Uterus (tissue), 4 donors: ENCODE data around the gene ZNF790. TPM values are rescaled to one million over a fixed set of nuclear protein-coding genes. Genes with fewer than 3 reads are reported as not detected.
"Not testable (repeated sequence)": the region's sequence is repeated elsewhere in the genome, so short reads cannot be mapped to it uniquely, and the experiment has no call there.

Experiments
- DNase-seq, 2 donors: peaks; one replicate each; pipeline ENCODE4 v3.0.0-alpha.2; 2019 to 2020
- H3K27ac ChIP-seq, 2 donors: fragments of 200-600 bp; sonication (generic); 1 replicate in 1 of 2; 2 replicates in 1 of 2; pipeline ENCODE4 v1.5.1; 2016 to 2018
- H3K27me3 ChIP-seq, 2 donors: fragments of 200-600 bp; sonication (generic); one replicate each; pipeline ENCODE4 v1.5.1; 2018 to 2019; ENCODE audit warnings: control low read depth in 1 of 2
- H3K36me3 ChIP-seq, 2 donors: fragments of 200-600 bp; sonication (generic); one replicate each; pipeline ENCODE4 v1.5.1; 2019; ENCODE audit warnings: control low read depth in 1 of 2
- H3K4me1 ChIP-seq, 2 donors: fragments of 200-600 bp; sonication (generic); one replicate each; pipeline ENCODE4 v1.5.1; 2018 to 2019; ENCODE audit warnings: control low read depth in 1 of 2
- H3K4me3 ChIP-seq, 2 donors: fragments of 200-600 bp; sonication (generic); 1 replicate in 1 of 2; 2 replicates in 1 of 2; pipeline ENCODE4 v1.5.1; 2018 to 2019; ENCODE audit warnings: mild to moderate bottlenecking in 1 of 2
- H3K9me3 ChIP-seq, 2 donors: fragments of 200-600 bp; sonication (generic); one replicate each; pipeline ENCODE4 v1.5.1; 2019; ENCODE audit warnings: control low read depth in 1 of 2
- POLR2A ChIP-seq, 2 donors: fragments of 450-650 bp; IDR thresholded peaks; one replicate each; pipeline ENCODE4 v1.6.1; 2016; ENCODE audit warnings: antibody characterized with exemption in 2 of 2, mild to moderate bottlenecking in 1 of 2, moderate library complexity in 1 of 2
- intact Hi-C: fragments of 100-400 bp; cut with DNase I; formaldehyde crosslinking; loops from one replicate; pipeline ENCODE4 v1.15.1; 2023; ENCODE audit warnings: low total_unique reads
- total RNA-seq, 4 donors: library from RNA; depleted of rRNA in 3 of 4; stranded (reverse); fragments of >200 nt in 3 of 4; gene quantifications; one replicate each; pipeline versions ENCODE4 v1.1.0 to v1.2.4, GENCODE V29; 2014 to 2023
- TF ChIP-seq, protein P1 (sequence below), 4 experiments: fragments of 200-600 bp in 2 of 4; fragments of 450-650 bp in 2 of 4; sonication (generic) in 2 of 4; IDR thresholded peaks; one replicate each; pipeline ENCODE4 v1.5.1; 2016 to 2019; ENCODE audit warnings: antibody characterized with exemption in 4 of 4, mild to moderate bottlenecking in 2 of 4, moderate library complexity in 1 of 4
- donor health status: DM: yes; HTN: yes; CAD: no.

The ZNF790 gene
- total RNA-seq, 4 donors from 2014 or later, result 5.6 to 19.8 (median 8.3) TPM

DNA sequence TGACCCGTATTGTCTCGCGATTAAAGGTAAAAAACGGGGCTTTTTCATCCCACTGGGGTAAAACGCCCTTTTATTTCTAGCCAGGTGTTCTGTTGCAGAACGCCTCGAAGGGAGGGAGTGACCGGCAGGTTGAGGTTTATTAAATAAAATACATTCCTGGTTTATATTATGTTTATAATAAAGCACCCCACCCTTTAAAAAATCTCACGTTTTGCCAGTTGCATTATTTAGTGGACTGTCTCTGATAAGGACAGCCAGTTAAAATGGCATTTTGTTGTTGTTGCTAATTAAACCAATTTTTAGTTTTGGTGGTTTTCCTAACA lies 40.4 kb downstream of the ZNF790 start:
- Histone ChIP-seq H3K4me3 (peak overlapping the region; percentile 80 to 88), H3K36me3 (no peaks in the 10 kb centered on the region), H3K27ac (peak overlapping the region; percentile 61 to 71), H3K27me3 (no peaks in the 10 kb centered on the region), H3K4me1 (peaks cover 0 to 5% of the 10 kb centered on the region in 2 donors), H3K9me3 (peaks cover 0 to 17% of the 10 kb centered on the region in 2 donors)
- TF ChIP-seq, protein P1, sequence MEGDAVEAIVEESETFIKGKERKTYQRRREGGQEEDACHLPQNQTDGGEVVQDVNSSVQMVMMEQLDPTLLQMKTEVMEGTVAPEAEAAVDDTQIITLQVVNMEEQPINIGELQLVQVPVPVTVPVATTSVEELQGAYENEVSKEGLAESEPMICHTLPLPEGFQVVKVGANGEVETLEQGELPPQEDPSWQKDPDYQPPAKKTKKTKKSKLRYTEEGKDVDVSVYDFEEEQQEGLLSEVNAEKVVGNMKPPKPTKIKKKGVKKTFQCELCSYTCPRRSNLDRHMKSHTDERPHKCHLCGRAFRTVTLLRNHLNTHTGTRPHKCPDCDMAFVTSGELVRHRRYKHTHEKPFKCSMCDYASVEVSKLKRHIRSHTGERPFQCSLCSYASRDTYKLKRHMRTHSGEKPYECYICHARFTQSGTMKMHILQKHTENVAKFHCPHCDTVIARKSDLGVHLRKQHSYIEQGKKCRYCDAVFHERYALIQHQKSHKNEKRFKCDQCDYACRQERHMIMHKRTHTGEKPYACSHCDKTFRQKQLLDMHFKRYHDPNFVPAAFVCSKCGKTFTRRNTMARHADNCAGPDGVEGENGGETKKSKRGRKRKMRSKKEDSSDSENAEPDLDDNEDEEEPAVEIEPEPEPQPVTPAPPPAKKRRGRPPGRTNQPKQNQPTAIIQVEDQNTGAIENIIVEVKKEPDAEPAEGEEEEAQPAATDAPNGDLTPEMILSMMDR (IDR thresholded peaks at IDR 0.05), result no peak
- no peak for TF ChIP-seq POLR2A (IDR thresholded peaks at IDR 0.05)
- intact Hi-C loops, result no loop called here
- DNase-seq, result no peak

DNA sequence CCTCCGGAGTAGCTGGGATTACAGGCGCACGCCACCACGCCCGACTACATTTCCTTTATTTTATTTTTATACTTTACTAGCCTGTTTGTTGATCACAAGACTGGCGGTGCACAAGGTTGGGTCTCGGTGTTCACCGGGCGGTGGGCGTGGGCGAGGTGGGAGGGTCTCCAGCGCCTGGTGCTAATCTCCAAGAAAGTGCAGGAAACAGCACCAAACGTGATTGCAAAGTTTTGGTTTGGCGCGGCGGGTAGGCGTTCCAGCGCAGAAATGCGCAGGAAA lies 41.5 kb downstream of the ZNF790 start:
- Histone ChIP-seq H3K4me1 (peaks cover 0 to 5% of the 10 kb centered on the region in 2 donors), H3K9me3 (peaks cover 0 to 15% of the 10 kb centered on the region in 2 donors), H3K4me3 (peak overlapping the region; percentile 80 to 88), H3K27me3 (no peaks in the 10 kb centered on the region), H3K36me3 (no peaks in the 10 kb centered on the region), H3K27ac (peak overlapping the region; percentile 37 to 71)
- intact Hi-C loops, result no loop called here
- no peak for DNase-seq
- TF ChIP-seq POLR2A (IDR thresholded peaks at IDR 0.05), result no peak
- TF ChIP-seq, protein P1 (IDR thresholded peaks at IDR 0.05), result no peak

- H3K9me3 ChIP-seq, H3K27me3 ChIP-seq, intact Hi-C loops: not testable (repeated sequence)
These were observed 46.6 kb downstream of the ZNF790 start for GRCh38 chr19:36791420-36792141.

GRCh38 chr19:36775768-36776167 lies 62.4 kb downstream of the ZNF790 start:
- Histone ChIP-seq H3K9me3 (no peaks in the 10 kb centered on the region), H3K27ac (peak overlapping the region in 1 of 2 donors; percentile 53), H3K4me1 (no peaks in the 10 kb centered on the region), H3K4me3 (peak overlapping the region; percentile 9 to 28), H3K36me3 (no peaks in the 10 kb centered on the region), H3K27me3 (no peaks in the 10 kb centered on the region)
- DNase-seq, result peak; percentile 20 to 32
- TF ChIP-seq, protein P1 (IDR thresholded peaks at IDR 0.05), result no peak
- peak; percentile 17 to 28 for TF ChIP-seq POLR2A (IDR thresholded peaks at IDR 0.05)
- intact Hi-C loops, result no loop called here

More at GRCh38 chr19:36791420-36792141, 46.6 kb downstream of the ZNF790 start:
- not testable (repeated sequence) for H3K4me1 ChIP-seq, H3K4me3 ChIP-seq, H3K27ac ChIP-seq, DNase-seq, H3K36me3 ChIP-seq

GRCh38 chr19:36773223-36773579 lies 65.0 kb downstream of the ZNF790 start:
- intact Hi-C loops, result no loop called here
- Histone ChIP-seq H3K4me3 (peak overlapping the region; percentile 68 to 72), H3K4me1 (no peaks in the 10 kb centered on the region), H3K27ac (peak overlapping the region; percentile 82 to 83), H3K36me3 (no peaks in the 10 kb centered on the region), H3K27me3 (no peaks in the 10 kb centered on the region), H3K9me3 (no peaks in the 10 kb centered on the region)
- TF ChIP-seq, protein P1 (IDR thresholded peaks at IDR 0.05), result no peak
- no peak for TF ChIP-seq POLR2A (IDR thresholded peaks at IDR 0.05)
- DNase-seq, result no peak
